Psoas muscle (tissue), 8 donors: Measurements from ENCODE around the gene COG2. TPM values are rescaled to one million over a fixed set of nuclear protein-coding genes. Genes with fewer than 3 reads are reported as not detected.
"Not testable (repeated sequence)": the region's sequence is repeated elsewhere in the genome, so short reads cannot be mapped to it uniquely, and the experiment has no call there.

ENCODE experiments used
- ATAC-seq, 4 donors: fragments of 200-7000 bp; cut with Tn5 transposase; one replicate each; pipeline ENCODE4 v1.9.1; 2020; ENCODE audit warnings: moderate library complexity in 3 of 4, mild to moderate bottlenecking in 2 of 4
- DNase-seq, 2 donors: peaks; one replicate each; pipeline ENCODE4 v3.0.0-alpha.2; 2020
- H3K27ac ChIP-seq: fragments of 200-600 bp; one replicate; pipeline ENCODE4 v1.8.0; 2022
- H3K27me3 ChIP-seq, 3 donors: fragments of 200-600 bp in 1 of 3; one replicate each; pipeline versions ENCODE4 v1.6.1 to v1.8.0; 2013 to 2022; ENCODE audit warnings: low read length in 2 of 3, mild to moderate bottlenecking in 2 of 3, moderate library complexity in 1 of 3; ENCODE audit not compliant: insufficient read depth in 3 of 3
- H3K36me3 ChIP-seq, 2 donors: fragments of 200-600 bp in 1 of 2; one replicate each; pipeline versions ENCODE4 v1.6.1 to v1.8.0; 2013 to 2022; ENCODE audit warnings: low read depth in 1 of 2, mild to moderate bottlenecking in 1 of 2, moderate library complexity in 1 of 2; ENCODE audit not compliant: insufficient read depth in 1 of 2
- H3K4me1 ChIP-seq: fragments of 200-600 bp; one replicate; pipeline ENCODE4 v1.8.0; 2022
- H3K4me3 ChIP-seq: fragments of 200-600 bp; one replicate; pipeline ENCODE4 v1.8.0; 2022; ENCODE audit warnings: mild to moderate bottlenecking
- H3K9me3 ChIP-seq: fragments of 200-600 bp; one replicate; pipeline ENCODE4 v1.8.0; 2022
- WGBS, 3 donors: extraction: QIAGEN DNeasy Blood & Tissue Kit; methylation state at CpG; one replicate each; pipeline versions ENCODE4 v1.1.6 to v1.1.7; 2013; 5-methylcytosine and 5-hydroxymethylcytosine counted together
- intact Hi-C, 2 donors: fragments of 100-400 bp; cut with DNase I; formaldehyde crosslinking; loops; one replicate each; pipeline versions ENCODE4 v1.11.0 to v1.14.2; 2022
- polyA plus RNA-seq, 3 donors: library from polyadenylated mRNA; stranded (reverse); fragments of 200-250 nt; gene quantifications; one replicate each; pipeline ENCODE4 v1.2.3, GENCODE V29; 2013
- total RNA-seq, 4 donors: library from RNA; stranded (reverse); fragmentation: NEBNext Ultra II Directional in 2 of 4; extraction: Animal tissue kit (Norgen Biotek cat#: 25700) in 2 of 4; gene quantifications; one replicate each; pipeline versions ENCODE4 v1.2.1 to v1.2.4, GENCODE V29; 2021 to 2023
- TF ChIP-seq, protein P1 (sequence below): fragments of 200-600 bp; IDR thresholded peaks from one replicate; pipeline ENCODE4 v1.8.0; 2022; ENCODE audit warnings: antibody characterized with exemption
- donor health status: healthy with polysubstance abuse.
- donor health status: DM: no; HTN: no; CAD: no; lungs with moderate emphysema.
- donor health status: Bipolar disorder and iron deficiency.
- donor health status: healthy.
- donor health status: DM: yes; HTN: yes; CAD: no.
- donor health status: DM: no; HTN: no; CAD: no.
- donor health status: DM: no; HTN: no; CAD: no.
- donor health status: DM: yes; HTN: yes; CAD: no.

COG2 gene
- total and polyA plus RNA-seq, 7 donors = 11.9 to 30.5 (median 21.3) TPM

DNA sequence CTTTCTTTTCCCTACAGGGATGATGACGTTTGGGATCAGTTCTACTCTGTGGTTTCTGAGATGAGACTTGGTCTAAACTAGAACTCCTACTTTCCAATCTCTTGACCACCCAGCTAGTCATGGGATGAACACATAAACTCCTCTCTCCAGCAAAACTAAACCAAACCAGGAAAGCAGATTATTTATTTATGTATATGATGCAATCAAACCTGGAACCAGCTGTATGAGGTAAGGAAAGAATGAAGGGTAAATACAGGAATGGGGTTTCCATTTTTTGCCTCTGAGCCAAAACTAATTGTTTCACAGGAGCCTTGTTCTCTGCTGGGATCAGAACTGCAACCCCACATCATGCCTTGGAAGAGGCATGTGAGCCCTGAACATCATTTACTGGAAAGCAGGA lies 75.0 kb downstream of the COG2 start:
- 71 to 79% (median 77%) methylated on average over 1 of the region's 1 CpG for WGBS, 3 donors
- no peak for ATAC-seq
- peaks cover 22% of the 10 kb centered on the region for H3K4me1 ChIP-seq
- H3K27ac ChIP-seq = no peak overlapping the region
- H3K27me3 ChIP-seq = no peaks in the 10 kb centered on the region
- no peaks in the 10 kb centered on the region for H3K36me3 ChIP-seq
- no peaks in the 10 kb centered on the region for H3K9me3 ChIP-seq
- DNase-seq = no peak
- TF ChIP-seq, protein P1, sequence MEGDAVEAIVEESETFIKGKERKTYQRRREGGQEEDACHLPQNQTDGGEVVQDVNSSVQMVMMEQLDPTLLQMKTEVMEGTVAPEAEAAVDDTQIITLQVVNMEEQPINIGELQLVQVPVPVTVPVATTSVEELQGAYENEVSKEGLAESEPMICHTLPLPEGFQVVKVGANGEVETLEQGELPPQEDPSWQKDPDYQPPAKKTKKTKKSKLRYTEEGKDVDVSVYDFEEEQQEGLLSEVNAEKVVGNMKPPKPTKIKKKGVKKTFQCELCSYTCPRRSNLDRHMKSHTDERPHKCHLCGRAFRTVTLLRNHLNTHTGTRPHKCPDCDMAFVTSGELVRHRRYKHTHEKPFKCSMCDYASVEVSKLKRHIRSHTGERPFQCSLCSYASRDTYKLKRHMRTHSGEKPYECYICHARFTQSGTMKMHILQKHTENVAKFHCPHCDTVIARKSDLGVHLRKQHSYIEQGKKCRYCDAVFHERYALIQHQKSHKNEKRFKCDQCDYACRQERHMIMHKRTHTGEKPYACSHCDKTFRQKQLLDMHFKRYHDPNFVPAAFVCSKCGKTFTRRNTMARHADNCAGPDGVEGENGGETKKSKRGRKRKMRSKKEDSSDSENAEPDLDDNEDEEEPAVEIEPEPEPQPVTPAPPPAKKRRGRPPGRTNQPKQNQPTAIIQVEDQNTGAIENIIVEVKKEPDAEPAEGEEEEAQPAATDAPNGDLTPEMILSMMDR = no peak
- H3K4me3 ChIP-seq = no peak overlapping the region
- intact Hi-C loops = no loop called here

DNA sequence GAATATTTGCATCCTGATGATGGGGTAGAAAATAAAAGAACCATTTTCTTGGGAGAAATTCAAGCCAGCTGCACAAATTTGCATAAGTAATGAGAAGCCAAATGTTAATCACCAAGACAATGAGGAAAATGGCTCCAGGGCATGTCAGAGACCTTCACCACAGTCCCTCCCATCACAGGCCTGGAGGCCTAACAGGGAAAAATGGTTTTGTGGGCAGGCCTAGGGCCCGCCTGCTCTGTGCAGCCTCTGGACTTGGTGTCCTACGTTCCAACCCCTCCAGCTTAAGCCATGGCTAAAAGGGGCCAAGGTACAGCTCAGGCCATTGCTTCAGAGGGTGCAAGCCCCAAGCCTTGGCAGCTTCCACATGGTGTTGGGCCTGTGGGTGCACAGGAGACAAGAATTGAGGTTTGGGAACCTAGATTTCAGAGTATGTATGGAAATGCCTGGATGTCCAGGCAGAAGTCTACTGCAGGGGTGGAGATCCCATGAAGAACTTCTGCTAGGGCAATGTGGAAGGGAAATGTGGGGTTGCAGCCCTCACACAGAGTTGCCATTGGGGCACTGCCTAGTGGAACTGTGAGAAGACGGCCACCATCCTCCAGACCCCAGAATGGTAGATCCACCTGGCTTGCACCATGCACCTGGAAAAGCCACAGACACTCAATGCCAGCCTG lies 79.7 kb downstream of the COG2 start:
- H3K4me3 ChIP-seq, DNase-seq, ATAC-seq, H3K9me3 ChIP-seq, H3K36me3 ChIP-seq, H3K27ac ChIP-seq, intact Hi-C loops, H3K4me1 ChIP-seq, H3K27me3 ChIP-seq: not testable (repeated sequence)
- WGBS, 3 donors = 89 to 93% (median 92%) methylated on average over 3 of the region's 3 CpGs

DNA sequence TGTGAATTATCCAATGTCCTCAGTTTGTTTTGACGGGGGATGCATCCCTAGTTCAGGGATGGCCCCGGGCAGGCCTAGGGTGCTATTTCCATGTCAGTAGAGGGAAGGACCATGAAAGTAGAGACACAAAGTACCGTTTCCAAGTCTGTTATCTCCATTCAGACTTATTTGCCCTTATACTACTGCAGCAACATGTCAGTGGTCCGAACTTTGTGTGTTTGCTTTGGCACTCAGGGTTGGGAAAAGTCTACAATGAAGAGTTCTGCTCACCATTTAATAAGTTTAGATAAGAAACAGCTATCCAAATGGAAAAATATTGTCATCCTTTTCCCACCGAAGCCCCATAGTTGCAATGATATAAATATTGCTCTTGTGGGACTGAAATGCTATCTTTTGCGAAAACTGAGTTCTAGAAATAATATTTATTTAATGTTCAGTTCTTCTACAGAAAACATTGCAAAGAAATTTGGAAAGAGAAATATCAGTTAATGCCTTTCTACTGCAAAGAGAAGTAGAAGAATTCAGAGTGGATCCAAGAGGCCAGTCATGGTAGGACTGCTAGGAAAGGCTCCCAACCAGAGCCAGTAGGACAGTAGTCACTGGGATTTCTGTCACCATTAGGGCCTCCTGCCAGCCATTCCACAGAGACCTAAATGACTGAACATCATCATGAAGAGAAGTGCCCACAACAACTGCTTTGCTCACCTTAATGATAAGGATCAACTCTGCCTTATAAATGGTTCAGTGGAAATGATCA lies 83.2 kb downstream of the COG2 start:
- H3K4me3 ChIP-seq = no peak overlapping the region
- intact Hi-C loops = no loop called here
- no peak for ATAC-seq
- H3K36me3 ChIP-seq = no peaks in the 10 kb centered on the region
- TF ChIP-seq, protein P1 = no peak
- DNase-seq = no peak
- H3K27ac ChIP-seq = no peak overlapping the region
- H3K27me3 ChIP-seq = no peaks in the 10 kb centered on the region
- H3K4me1 ChIP-seq = peaks cover 12% of the 10 kb centered on the region
- H3K9me3 ChIP-seq = no peaks in the 10 kb centered on the region
- WGBS, 3 donors = 77 to 80% (median 79%) methylated on average over 6 of the region's 6 CpGs

DNA sequence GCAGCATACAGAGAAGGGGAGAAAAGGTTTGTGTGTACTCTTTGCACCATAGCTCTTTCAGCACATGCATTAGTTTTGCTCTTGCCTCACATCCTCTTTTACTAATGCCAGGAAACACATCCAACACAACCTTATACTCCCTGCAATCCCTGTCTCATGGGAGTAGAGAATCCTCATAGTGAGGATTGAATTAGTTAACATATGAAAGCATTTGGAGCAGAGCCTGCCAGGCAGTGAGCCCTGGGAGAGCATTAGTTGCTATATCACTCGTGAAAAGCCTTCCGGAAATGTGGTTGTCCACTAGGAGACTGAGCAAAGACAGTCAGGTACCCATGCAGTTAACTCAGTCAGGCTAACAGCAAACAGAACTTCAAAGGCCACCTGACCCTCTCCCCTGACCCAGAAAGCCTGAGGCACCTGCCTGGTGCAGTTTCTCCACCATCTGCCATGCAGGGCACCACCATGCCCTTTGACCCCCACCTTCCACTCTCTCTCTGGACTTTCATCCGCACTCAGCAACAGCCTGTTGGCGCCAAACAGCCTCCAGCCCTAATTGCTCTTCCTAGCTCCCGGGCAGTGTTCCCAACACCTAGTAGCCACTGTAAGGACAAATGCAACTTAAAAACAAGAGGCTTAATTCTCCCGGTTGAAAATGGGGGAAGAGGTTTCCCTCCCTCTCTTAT lies 86.6 kb downstream of the COG2 start:
- no peak for DNase-seq
- peak in 3 of 4 donors; percentile 26 to 46 (median 34) for ATAC-seq
- H3K4me1 ChIP-seq = peaks cover 23% of the 10 kb centered on the region
- H3K27me3 ChIP-seq = no peaks in the 10 kb centered on the region
- no peak overlapping the region for H3K4me3 ChIP-seq
- WGBS, 3 donors = 21 to 24% (median 24%) methylated on average over 6 of the region's 6 CpGs
- no peaks in the 10 kb centered on the region for H3K9me3 ChIP-seq
- peak overlapping the region; percentile 36 for H3K27ac ChIP-seq
- TF ChIP-seq, protein P1 = no peak
- intact Hi-C loops = no loop called here
- no peaks in the 10 kb centered on the region for H3K36me3 ChIP-seq

DNA sequence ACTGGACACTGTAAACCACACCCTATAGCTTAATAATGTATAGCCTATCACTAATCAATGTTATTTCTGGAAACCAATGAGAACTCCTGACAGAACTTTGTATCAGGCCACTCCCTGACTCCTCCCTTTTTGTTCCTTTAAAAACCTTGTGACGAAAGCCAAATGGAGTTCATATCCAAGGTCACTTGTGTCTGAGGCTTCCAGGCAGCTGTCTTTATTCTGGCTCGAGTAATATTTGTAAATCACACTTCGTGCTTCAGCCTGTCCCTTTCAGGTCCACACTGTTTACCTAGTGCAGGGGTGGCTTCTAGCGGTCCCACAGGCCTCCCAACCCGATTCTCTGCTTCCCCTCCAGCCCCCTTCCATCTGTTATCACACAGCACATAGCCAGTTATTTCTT lies 88.7 kb downstream of the COG2 start:
- TF ChIP-seq, protein P1 = no peak
- Histone ChIP-seq H3K9me3 (no peaks in the 10 kb centered on the region), H3K27me3 (no peaks in the 10 kb centered on the region), H3K27ac (peak overlapping the region; percentile 79), H3K36me3 (no peaks in the 10 kb centered on the region), H3K4me3 (no peak overlapping the region), H3K4me1 (peaks cover 23% of the 10 kb centered on the region)
- ATAC-seq = peak; percentile 90 to 96 (median 94)
- no peak for DNase-seq
- intact Hi-C loops = no loop called here
- WGBS, 3 donors = 3 to 5% (median 4%) methylated on average over 5 of the region's 5 CpGs
